GM12891 (cell line): Measurements from ENCODE around the gene COL6A3.

Source experiments
- DNase-seq: peaks from one replicate; pipeline ENCODE4 v3.0.0; 2011; ENCODE audit warnings: low spot score; ENCODE audit not compliant: insufficient read length
- FAIRE-seq: peaks from 2 replicates; lab custom pipeline; 2011; peaks lifted over from hg19 to GRCh38; lab: Jason Lieb, UNC
- PAX5 ChIP-seq: IDR thresholded peaks from 2 replicates; pipeline ENCODE4 v1.6.1; 2011; ENCODE audit warnings: low read length, moderate library complexity, mild to moderate bottlenecking; ENCODE audit not compliant: insufficient read depth, severe bottlenecking
- POLR2A ChIP-seq: IDR thresholded peaks from 2 replicates; pipeline ENCODE4 v1.6.1; 2011; ENCODE audit warnings: low read depth, low read length, control low read depth
- POLR2AphosphoS5 ChIP-seq: IDR thresholded peaks from 2 replicates; pipeline ENCODE4 v1.6.1; 2011; ENCODE audit warnings: low read depth, low read length, control low read depth
- POU2F2 ChIP-seq: IDR thresholded peaks from 2 replicates; pipeline ENCODE4 v1.6.1; 2011; ENCODE audit warnings: low read depth, mild to moderate bottlenecking, control low read depth, low read length, moderate library complexity
- SPI1 ChIP-seq: IDR thresholded peaks from 2 replicates; pipeline ENCODE4 v1.6.1; 2011; ENCODE audit warnings: low read depth, low read length, control low read depth
- TAF1 ChIP-seq: IDR thresholded peaks from 2 replicates; pipeline ENCODE4 v1.6.1; 2011; ENCODE audit warnings: low read depth, low read length, control low read depth

The COL6A3 gene

DNA sequence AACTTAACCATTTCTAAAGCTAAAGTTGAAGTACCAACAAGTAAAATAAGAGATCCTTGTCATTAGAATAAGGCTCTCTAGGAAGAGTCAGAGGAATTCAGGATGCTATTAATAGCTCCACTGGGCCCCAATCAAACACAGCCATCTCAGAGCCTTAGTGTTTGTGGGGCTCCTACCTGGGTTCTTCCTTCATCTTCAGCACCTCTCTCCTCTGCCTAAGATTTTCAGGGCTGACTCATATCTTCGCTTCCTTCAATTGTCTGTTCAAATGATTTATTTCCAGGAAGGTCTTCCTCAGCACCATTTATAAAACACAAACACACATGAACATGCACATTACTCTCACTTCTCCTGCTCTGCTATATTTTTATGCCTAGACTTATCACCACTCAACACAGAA lies 119.5 kb downstream of the COL6A3 start:
- TF ChIP-seq POLR2AphosphoS5 (no peak), TAF1 (no peak), POLR2A (no peak), POU2F2 (no peak), SPI1 (no peak), PAX5 (no peak)
- FAIRE-seq (no peak), DNase-seq (no peak)

DNA sequence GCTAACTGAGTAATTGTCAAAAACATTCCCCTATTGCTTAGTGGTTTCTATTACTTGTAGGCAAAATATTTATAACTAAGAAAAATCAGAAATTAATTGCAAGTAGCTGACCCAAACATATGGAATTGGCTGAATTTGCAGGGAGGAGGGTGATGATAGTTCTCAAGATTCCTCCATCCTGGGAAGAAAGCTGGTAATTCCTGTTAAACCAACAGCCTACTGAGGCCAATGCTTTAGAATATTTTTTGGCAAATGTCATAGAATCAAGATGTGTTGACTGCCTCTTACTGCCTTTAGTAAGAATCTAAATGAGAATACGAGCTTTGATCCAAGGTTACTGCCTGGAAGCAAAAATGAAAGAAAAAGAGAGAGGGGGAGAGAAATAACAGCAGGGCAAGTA lies 120.0 kb downstream of the COL6A3 start:
- no peak for FAIRE-seq
- TF ChIP-seq POU2F2 (no peak), SPI1 (no peak), POLR2AphosphoS5 (no peak), POLR2A (no peak), PAX5 (no peak), TAF1 (no peak)
- DNase-seq = no peak

DNA sequence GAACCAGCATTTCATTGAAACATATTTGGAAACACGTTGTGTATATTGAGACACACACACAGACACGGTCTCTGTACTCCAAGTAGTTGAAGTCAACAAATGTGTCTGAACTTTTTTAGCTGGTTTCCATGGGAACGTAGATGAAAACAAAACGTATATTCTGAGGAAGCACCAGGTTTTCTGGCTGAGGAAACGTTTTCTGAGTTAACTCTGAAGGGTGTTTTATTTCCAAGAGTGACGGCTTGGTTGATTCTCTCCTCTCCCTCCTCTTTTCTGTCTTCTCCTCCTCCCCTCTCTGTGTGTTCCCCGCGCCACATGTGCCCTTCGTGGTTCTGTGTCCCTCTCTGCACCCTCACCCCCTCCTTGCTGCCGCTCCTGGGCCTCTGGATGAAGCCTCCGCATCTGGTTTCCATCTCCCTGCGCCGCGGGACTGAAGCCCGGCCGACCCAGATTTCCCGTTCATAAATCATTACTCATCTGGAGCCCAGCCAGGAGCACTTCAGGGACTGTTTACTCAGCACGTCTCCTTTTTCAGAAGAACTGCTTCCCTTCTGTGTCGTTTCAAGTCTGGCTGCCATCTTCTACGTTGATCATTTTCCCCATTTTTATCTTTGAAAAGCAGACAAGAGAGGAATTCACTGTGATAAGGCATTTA lies 122.7 kb downstream of the COL6A3 start:
- FAIRE-seq = no peak

DNA sequence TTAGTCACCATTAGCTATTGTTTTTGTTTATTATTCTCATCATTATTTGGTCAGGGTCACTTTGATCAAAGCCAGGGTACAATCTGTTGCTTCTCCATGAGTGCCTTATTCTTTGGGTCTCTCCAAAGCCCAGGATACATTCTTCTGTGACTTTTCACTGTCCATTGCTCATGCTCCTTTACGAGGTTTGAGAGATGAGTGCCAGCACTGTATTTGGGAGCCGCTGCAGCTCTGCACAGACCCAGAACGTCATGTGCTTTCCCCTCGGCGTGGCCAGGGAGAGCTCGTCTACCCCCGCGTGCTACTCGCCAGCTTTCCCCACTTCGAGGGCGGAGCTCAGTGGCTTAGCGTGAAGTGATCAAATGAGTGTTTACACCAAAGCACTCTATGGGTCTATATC lies 123.7 kb downstream of the COL6A3 start:
- TF ChIP-seq POLR2A = no peak
- TF ChIP-seq POLR2AphosphoS5 = no peak
- no peak for TF ChIP-seq SPI1
- no peak for DNase-seq
- FAIRE-seq = no peak

More for the DNA sequence above, 122.7 kb downstream of the COL6A3 start:
- DNase-seq = no peak
- TF ChIP-seq SPI1 (no peak), POU2F2 (no peak), TAF1 (no peak), POLR2AphosphoS5 (no peak), PAX5 (no peak), POLR2A (no peak)

DNA sequence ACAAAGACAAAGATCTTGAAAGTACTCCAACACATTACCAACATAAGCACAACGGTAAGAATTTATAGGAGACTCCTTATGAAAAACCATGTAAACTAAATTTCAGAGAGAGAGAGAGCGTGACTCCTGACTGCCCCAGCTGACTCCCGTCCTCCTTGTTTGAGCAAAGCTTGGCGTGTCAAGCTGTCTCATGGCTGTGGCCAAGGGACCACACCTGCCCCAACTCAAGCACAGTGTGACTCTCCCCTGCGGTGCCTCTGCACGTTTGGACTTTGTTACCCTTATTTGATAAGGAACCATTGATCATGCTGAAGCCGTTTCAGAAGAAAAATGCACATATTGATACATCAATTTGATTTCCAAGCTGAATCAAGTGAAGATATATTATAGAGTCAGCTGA lies 124.8 kb downstream of the COL6A3 start:
- TF ChIP-seq SPI1 (no peak), POU2F2 (no peak), POLR2AphosphoS5 (no peak), TAF1 (no peak), POLR2A (no peak), PAX5 (no peak)
- DNase-seq (no peak), FAIRE-seq (no peak)

DNA sequence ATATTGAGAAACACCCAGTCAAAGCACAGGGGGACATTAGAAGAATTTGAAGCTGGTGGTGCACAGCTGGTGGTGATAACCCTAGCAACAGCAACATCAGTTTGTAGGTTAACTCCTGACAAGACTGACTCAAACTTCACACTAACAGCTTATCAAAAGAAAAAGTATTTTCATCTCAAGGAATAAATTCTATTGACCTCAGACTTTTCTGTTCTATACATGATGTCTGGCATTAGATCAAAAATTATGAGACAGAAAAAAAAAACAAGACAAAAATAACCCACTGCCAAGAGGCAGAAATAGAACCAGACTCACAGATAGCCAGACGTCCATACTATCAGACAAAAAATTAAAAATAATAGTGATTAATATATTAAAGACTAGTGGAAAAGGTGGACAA lies 126.1 kb downstream of the COL6A3 start:
- no peak for DNase-seq
- TF ChIP-seq SPI1 (no peak), POLR2A (no peak), POU2F2 (no peak), PAX5 (no peak), POLR2AphosphoS5 (no peak), TAF1 (no peak)
- no peak for FAIRE-seq

DNA sequence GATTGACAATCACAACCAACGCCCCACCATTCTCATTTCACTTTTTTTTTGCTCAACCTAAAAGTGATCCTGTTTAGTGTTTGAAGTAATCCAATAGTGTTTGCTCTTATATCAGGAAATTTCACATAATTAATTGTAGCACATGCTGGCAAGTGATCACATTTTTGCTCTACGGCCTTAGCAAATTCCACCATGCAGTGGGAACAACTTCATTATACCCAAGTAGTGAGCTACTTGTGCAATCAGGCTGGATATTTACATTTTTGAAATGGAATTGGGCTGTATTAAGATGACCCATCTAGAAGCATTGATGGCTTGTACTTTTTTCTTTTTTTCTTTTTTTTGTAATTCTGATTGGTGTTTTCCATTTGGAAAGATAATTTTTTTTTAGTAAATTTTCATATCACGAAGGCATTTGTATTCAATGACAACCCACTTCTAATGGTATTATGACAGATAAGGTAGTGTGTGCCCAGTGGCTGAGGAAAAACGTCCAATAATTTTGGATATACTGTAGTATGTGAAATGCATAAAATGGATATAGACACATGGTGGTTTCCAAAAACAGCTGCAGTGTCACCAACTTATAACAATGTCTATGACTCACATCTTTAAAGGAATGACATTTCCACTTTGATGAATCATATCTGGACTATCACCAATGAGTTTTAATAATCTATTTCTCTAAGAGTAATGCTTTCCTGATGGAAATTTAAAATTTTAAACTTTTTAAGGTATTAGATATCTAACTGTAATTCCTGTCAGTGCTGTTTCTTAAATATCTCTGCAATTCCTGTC lies 130.6 kb downstream of the COL6A3 start:
- no peak for DNase-seq
- no peak for FAIRE-seq

DNA sequence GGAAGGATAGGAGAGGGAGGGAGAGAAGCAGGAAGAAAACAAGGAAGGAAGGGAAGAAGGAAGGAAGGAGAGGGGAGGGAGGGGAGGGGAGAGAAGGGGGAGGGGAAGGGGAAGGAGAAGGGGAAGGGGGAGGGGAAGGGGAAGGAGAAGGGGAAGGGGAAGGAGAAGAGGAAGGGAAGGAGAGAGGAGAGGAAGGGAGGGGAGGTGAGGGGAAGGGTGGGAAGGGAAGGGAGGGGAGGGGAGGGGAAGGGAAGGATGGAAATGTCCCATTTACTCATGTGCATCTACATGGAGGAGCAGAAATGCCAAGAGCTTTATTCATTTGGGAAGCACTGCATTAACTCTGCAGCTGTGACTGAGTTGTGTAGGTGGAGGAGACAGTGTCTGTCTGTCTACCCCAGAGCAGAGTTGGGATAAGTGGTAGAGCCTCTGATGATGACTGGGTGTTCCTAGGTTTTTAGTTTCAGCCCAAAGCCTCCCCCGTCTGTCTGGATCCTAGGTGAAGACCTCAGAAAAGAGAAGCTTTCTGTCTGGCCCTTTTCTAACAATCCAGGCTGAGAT lies 131.3 kb downstream of the COL6A3 start:
- no peak for FAIRE-seq
- no peak for DNase-seq

More for the DNA sequence above, 130.6 kb downstream of the COL6A3 start:
- TF ChIP-seq TAF1 = no peak
- no peak for TF ChIP-seq SPI1
- TF ChIP-seq POLR2A = no peak
- TF ChIP-seq POU2F2 = no peak

DNA sequence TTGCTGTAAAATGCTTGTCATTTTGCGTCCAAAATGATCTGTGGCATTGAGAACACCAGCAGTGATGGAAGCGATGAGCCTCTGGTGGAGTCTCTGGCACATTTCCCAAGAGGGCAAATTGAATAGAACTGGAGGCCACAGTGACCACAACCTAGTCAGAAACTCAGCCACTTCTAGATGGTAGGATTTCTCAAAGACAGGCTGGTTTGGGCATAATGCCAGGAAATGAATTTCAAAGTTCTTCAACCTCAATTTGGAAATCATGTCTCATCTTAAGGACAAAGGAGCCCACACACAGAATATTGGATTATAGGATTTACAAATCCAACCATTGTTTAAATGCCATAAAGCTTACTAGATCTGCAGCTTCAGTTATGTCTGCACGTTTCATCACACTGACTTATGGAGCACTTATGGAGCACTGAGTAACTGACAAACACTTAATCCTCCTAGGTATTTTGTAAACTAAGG lies 132.1 kb downstream of the COL6A3 start:
- FAIRE-seq = no peak

More for the DNA sequence above, 131.3 kb downstream of the COL6A3 start:
- TF ChIP-seq PAX5 (no peak), POLR2A (no peak), TAF1 (no peak), SPI1 (no peak), POU2F2 (no peak), POLR2AphosphoS5 (no peak)

DNA sequence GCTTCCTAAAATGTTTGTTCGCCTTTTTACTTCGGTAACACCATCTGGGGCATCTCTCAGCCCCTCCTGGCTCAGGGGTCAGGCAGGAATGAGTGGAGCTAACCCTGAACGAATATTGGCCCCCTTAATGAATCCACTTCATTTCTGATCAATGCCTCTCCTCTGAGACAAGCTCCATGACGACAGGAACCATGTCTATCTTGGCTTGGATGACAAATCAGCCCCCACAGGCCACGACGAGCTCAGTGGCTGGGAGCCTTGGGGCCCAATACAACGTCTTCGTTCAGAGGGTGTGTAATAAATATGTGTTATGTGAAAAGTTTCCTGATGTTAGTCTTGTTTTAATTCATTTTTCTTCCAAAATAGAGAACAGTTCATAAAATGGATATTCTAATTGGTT lies 133.0 kb downstream of the COL6A3 start:
- no peak for DNase-seq
- no peak for FAIRE-seq
- TF ChIP-seq PAX5 (no peak), POU2F2 (no peak), SPI1 (no peak), POLR2A (no peak), TAF1 (no peak), POLR2AphosphoS5 (no peak)

More for the DNA sequence above, 132.1 kb downstream of the COL6A3 start:
- no peak for DNase-seq
- no peak for TF ChIP-seq TAF1
- no peak for TF ChIP-seq POLR2AphosphoS5
- no peak for TF ChIP-seq PAX5
- TF ChIP-seq SPI1 = no peak
- no peak for TF ChIP-seq POLR2A
- TF ChIP-seq POU2F2 = no peak
